Right cardiac atrium (tissue), 5 donors: ENCODE data around the gene HIF1A. TPM values are rescaled to one million over a fixed set of nuclear protein-coding genes. Genes with fewer than 3 reads are reported as not detected.

Experiments
- ATAC-seq, 2 donors: fragments of 200-7000 bp; cut with Tn5 transposase; one replicate each; pipeline versions ENCODE4 v1.8.0 to v1.9.1; 2020; ENCODE audit warnings: moderate library complexity in 2 of 2, mild to moderate bottlenecking in 1 of 2
- DNase-seq, 3 donors: peaks; one replicate each; pipeline ENCODE4 v3.0.0-alpha.2; 2020
- H3K27ac ChIP-seq: one replicate; pipeline ENCODE4 v1.5.1; 2013; ENCODE audit warnings: mild to moderate bottlenecking, low read length, control low read depth, moderate library complexity
- H3K27me3 ChIP-seq: one replicate; pipeline ENCODE4 v1.6.1; 2013; ENCODE audit not compliant: control insufficient read depth, insufficient read depth
- H3K4me1 ChIP-seq: one replicate; pipeline ENCODE4 v1.6.1; 2013; ENCODE audit warnings: low read length; ENCODE audit not compliant: control insufficient read depth, insufficient read depth
- H3K4me3 ChIP-seq: one replicate; pipeline ENCODE4 v1.5.1; 2013; ENCODE audit warnings: low read length, control low read depth
- H3K9me3 ChIP-seq: one replicate; pipeline ENCODE4 v1.6.1; 2013; ENCODE audit warnings: low read length; ENCODE audit not compliant: control insufficient read depth
- WGBS: extraction: QIAGEN DNeasy Blood & Tissue Kit; methylation state at CpG from one replicate; pipeline ENCODE4 v1.1.7; 2013; 5-methylcytosine and 5-hydroxymethylcytosine counted together
- intact Hi-C, 4 donors: fragments of 100-400 bp; cut with DNase I; formaldehyde crosslinking; loops; one replicate each; pipeline versions ENCODE4 v1.11.0 to v1.14.0; 2022 to 2023
- polyA plus RNA-seq: library from polyadenylated mRNA; stranded (reverse); fragments of 200-250 nt; gene quantifications from one replicate; pipeline ENCODE4 v1.2.3, GENCODE V29; 2013
- total RNA-seq, 4 donors: library from RNA; stranded (reverse); fragmentation: NEBNext Ultra II Directional; extraction: Animal tissue kit (Norgen Biotek cat#: 25700); gene quantifications; one replicate each; pipeline ENCODE4 v1.2.1, GENCODE V29; 2021
- donor health status: healthy with polysubstance abuse.
- donor health status: DM: no; HTN: yes; CAD: no.
- donor health status: DM: no; HTN: no; CAD: no.
- donor health status: DM: no; HTN: yes; CAD: no; lungs with severe emphysema.
- donor health status: DM: yes; HTN: yes; CAD: no.

The HIF1A gene
- total and polyA plus RNA-seq, 5 donors = 25.5 to 117 (median 75.9) TPM

DNA sequence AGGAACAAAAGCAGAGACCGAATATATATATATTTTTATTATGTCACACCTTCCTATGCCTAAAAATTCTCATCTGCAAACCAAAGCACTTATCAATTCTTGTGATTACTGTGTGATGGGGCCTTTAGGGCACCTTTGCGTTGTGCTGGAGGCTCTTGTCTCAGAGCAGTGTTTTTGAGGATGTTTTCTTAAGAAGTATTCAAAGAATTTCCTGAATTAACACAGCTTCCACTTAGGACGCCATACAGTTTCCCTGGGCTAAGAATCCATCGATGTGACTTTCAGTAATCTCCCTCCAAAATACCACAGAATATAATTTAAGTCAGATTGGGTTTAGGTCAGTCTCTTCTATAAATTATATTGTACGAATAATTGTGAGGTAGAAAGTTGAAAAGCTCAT is 22.0 kb upstream of the HIF1A start:
- intact Hi-C loops = no loop called here
- ATAC-seq (no peak), DNase-seq (no peak)
- H3K27ac ChIP-seq = no peak overlapping the region
- peaks cover 4% of the 10 kb centered on the region for H3K4me1 ChIP-seq
- WGBS = 56% methylated on average over 5 of the region's 5 CpGs
- H3K9me3 ChIP-seq = no peaks in the 10 kb centered on the region
- H3K4me3 ChIP-seq = no peak overlapping the region
- H3K27me3 ChIP-seq = no peaks in the 10 kb centered on the region

DNA sequence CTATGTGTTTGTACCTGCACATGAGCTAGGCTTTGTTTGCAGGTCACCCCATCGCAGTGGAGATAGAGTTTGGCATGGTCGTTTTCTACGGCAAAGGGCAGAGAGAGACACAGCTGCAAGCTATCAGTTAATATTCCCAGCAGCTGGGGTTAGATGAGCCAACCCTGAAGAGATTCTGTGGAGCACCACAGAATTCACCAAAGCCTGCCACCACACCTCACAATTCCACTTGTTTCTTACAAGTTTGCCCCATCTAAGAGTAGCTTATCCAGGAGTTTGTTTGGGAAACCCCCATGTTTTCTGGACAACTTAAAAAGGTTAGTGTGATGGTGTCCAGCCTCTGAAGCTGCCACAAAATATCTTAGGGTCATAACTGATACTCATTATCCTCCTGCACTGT is 20.0 kb upstream of the HIF1A start:
- 81% methylated on average over 3 of the region's 3 CpGs for WGBS
- no peak for ATAC-seq
- Histone ChIP-seq H3K4me1 (peaks cover 4% of the 10 kb centered on the region), H3K27ac (no peak overlapping the region), H3K4me3 (no peak overlapping the region), H3K9me3 (no peaks in the 10 kb centered on the region), H3K27me3 (no peaks in the 10 kb centered on the region)
- intact Hi-C loops = no loop called here
- no peak for DNase-seq

DNA sequence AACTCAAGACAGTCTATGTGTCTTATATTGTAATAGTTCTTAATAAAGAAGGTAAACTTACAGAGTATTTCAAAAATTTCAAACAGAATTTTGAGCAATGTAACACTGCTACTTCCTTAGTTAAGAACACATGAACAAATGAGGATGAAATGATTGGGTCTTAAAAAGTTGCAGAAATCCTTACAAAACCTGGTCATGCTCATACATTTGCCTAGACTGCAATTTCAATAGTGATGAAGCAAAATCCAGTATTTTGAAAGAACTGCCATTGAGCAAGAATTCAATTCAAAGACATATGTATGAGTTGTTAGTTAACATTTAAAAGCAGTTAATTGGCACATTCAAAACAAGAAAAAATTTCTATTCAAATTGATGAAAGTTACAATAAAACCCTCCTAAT is 17.8 kb upstream of the HIF1A start:
- no peak overlapping the region for H3K27ac ChIP-seq
- ATAC-seq (no peak), DNase-seq (no peak)
- intact Hi-C loops = no loop called here
- no peaks in the 10 kb centered on the region for H3K4me1 ChIP-seq
- H3K9me3 ChIP-seq = no peaks in the 10 kb centered on the region
- no peaks in the 10 kb centered on the region for H3K27me3 ChIP-seq
- H3K4me3 ChIP-seq = no peak overlapping the region

DNA sequence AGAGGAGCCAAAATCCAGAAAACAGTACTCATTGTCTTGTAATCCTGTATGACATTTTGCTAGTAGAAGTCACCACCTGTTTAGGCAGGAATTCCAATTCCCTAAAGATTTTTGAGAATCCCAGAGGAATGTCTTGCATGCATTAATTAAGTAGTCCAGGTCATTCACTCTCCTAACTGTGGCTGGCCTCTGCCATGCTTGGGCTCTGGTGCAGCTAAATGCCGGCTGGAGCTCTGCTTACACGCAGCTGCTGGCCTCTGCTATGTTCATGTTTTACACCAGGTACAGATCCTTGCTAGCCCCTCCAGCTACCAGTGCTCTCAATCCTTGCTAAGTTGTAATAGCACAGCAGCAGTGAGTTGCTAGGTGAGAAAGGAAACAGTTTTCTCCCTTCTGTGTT is 16.3 kb upstream of the HIF1A start:
- no peaks in the 10 kb centered on the region for H3K9me3 ChIP-seq
- no peaks in the 10 kb centered on the region for H3K4me1 ChIP-seq
- WGBS = 62% methylated on average over 2 of the region's 2 CpGs
- no peaks in the 10 kb centered on the region for H3K27me3 ChIP-seq
- intact Hi-C loops = no loop called here
- ATAC-seq (no peak), DNase-seq (no peak)
- no peak overlapping the region for H3K27ac ChIP-seq
- no peak overlapping the region for H3K4me3 ChIP-seq

DNA sequence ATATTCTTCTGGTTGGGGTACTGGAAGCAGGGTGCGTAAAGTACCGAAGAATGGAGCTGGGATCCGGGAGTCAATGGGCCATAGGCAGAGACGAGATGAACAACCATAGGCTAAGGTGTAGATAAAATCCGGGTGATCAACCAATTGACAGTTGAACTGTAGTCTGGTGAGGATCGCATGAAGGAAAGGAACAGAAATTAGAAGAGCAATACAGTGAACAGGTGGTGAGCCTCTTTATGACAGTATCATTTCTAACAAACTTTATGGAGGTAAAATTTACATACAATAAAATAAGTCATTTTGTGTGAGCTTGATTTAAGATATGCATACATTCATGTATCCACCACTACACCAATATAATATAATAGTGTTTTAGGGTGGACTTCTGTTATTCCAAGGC is 13.9 kb upstream of the HIF1A start:
- intact Hi-C loops = no loop called here
- no peak overlapping the region for H3K4me3 ChIP-seq
- DNase-seq = no peak
- no peaks in the 10 kb centered on the region for H3K4me1 ChIP-seq
- H3K9me3 ChIP-seq = no peaks in the 10 kb centered on the region
- H3K27me3 ChIP-seq = no peaks in the 10 kb centered on the region
- ATAC-seq = no peak
- WGBS = 95% methylated on average over 6 of the region's 6 CpGs
- no peak overlapping the region for H3K27ac ChIP-seq

DNA sequence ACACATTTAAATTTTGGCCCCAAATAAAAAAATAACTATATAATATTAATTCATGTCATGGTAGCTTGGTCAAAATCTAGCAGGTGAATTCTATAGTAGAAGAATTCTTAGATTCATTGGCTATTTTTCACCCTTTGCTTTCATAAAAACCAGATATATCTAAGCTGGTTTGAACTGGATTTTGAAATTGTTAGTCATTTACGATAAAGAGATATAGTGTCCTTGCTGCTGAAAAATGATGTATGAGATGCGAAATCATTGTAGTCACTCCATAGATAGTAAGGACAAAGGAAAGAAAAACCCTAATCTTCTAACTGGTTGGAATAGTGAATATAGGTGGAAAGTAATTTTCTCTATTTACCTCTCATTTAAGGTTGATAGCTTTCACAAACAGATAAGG is 12.2 kb upstream of the HIF1A start:
- DNase-seq (no peak), ATAC-seq (no peak)
- H3K27ac ChIP-seq = no peak overlapping the region
- H3K4me1 ChIP-seq = no peaks in the 10 kb centered on the region
- no peaks in the 10 kb centered on the region for H3K27me3 ChIP-seq
- intact Hi-C loops = no loop called here
- H3K9me3 ChIP-seq = no peaks in the 10 kb centered on the region
- no peak overlapping the region for H3K4me3 ChIP-seq
- 95% methylated on average over 2 of the region's 2 CpGs for WGBS

DNA sequence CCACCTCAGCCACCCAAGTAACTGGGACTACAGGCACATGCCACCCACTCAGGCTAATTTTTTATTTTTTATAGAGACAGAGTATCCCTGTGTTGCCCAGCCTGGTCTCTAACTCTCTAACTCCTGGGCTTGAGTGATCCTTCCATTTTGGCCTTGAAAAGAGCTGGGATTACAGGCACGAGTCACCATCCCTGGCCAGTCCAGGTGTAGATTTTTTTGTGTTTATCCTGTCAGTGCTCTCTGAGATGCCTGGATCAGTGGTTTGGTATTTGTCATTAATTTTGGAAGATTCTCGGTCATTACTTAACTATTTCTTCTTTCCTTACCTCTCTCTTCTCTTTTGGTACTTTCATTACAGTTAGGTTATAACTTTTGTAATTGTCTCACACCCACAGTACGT is 5.3 kb upstream of the HIF1A start:
- Histone ChIP-seq H3K27me3 (no peaks in the 10 kb centered on the region), H3K4me1 (no peaks in the 10 kb centered on the region), H3K9me3 (no peaks in the 10 kb centered on the region), H3K27ac (no peak overlapping the region), H3K4me3 (no peak overlapping the region)
- intact Hi-C loops = loop anchor here in 1 of 4 donors (10.0 kb wide), 1 partner anchor 215 kb away; no protein-coding TSS in a partner anchor
- 60% methylated on average over 3 of the region's 3 CpGs for WGBS
- ATAC-seq (no peak), DNase-seq (no peak)

DNA sequence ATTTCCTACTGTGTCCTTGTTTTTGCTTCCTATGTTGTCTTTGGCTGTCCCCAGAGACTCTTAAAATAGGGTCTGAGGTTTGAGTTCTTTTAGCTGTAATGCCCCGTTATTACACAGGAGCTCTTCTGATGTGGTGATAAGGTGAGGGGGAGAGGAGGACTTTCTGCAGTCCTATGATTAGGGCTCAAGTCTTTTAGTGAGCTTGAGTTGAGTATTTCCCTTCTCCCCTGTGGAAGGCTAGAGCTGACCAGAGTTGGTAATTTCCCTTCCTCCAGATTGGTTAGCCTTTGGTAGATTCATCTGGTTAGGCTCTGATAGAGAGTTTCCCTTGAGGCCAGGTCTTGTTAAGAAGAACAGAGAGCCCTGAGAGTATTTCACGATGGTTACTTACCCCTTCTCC is 4.3 kb upstream of the HIF1A start:
- WGBS = 54% methylated on average over 2 of the region's 2 CpGs
- H3K27me3 ChIP-seq = no peaks in the 10 kb centered on the region
- no peak overlapping the region for H3K27ac ChIP-seq
- no peaks in the 10 kb centered on the region for H3K4me1 ChIP-seq
- H3K9me3 ChIP-seq = no peaks in the 10 kb centered on the region
- no peak overlapping the region for H3K4me3 ChIP-seq
- ATAC-seq (no peak), DNase-seq (no peak)
- intact Hi-C loops = loop anchor here in 1 of 4 donors (10.0 kb wide), 1 partner anchor 216 kb away; no protein-coding TSS in a partner anchor

DNA sequence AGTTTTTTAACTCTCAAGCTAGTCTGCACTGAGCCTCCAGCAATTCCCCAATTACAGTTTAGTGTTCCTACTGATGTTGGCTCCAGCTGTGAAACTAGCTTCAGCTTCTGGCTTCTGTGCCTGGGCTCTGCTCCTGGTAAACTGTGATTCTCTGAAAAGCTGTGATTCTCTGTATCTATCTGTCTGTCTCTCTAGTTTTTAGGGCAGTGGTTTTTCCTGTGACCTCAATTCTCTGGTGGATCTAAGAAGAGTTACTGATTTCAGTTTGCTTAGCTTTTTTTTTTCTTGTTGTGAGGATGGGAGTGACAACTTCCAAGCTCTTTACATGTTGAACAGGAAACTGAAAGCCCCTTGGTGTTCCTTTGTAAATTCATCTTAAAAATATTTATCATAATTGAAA is 3.8 kb upstream of the HIF1A start:
- no peak overlapping the region for H3K27ac ChIP-seq
- H3K4me1 ChIP-seq = no peaks in the 10 kb centered on the region
- intact Hi-C loops = loop anchor here in 1 of 4 donors (10.0 kb wide), 1 partner anchor 217 kb away; no protein-coding TSS in a partner anchor
- H3K27me3 ChIP-seq = no peaks in the 10 kb centered on the region
- H3K9me3 ChIP-seq = no peaks in the 10 kb centered on the region
- H3K4me3 ChIP-seq = no peak overlapping the region
- DNase-seq (no peak), ATAC-seq (no peak)

DNA sequence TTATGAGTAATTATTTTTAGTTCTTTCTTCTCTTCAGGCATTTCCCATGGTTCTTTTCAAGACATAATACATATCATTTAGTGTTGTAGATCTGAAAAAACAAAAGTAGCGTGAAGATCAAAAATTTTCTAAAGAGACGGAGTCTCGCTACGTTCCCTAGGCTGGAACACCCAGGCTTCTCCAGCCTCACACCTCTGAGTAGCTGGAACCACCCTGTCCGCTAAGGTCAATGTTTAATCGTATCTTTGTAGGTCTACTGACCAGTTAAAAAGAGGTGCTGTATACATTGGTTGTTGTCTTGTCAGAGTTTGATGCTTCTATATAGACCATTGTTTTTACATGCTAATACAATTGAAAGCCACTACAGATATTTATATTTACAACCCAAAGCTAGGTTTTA is 1.3 kb upstream of the HIF1A start:
- H3K9me3 ChIP-seq = no peaks in the 10 kb centered on the region
- H3K4me1 ChIP-seq = peaks cover 2% of the 10 kb centered on the region
- WGBS = 93% methylated on average over 6 of the region's 6 CpGs
- no peak overlapping the region for H3K27ac ChIP-seq
- no peak overlapping the region for H3K4me3 ChIP-seq
- intact Hi-C loops = loop anchor here in 1 of 4 donors (10.0 kb wide), 1 partner anchor 219 kb away; no protein-coding TSS in a partner anchor
- no peak for ATAC-seq
- no peak for DNase-seq
- H3K27me3 ChIP-seq = no peaks in the 10 kb centered on the region

DNA sequence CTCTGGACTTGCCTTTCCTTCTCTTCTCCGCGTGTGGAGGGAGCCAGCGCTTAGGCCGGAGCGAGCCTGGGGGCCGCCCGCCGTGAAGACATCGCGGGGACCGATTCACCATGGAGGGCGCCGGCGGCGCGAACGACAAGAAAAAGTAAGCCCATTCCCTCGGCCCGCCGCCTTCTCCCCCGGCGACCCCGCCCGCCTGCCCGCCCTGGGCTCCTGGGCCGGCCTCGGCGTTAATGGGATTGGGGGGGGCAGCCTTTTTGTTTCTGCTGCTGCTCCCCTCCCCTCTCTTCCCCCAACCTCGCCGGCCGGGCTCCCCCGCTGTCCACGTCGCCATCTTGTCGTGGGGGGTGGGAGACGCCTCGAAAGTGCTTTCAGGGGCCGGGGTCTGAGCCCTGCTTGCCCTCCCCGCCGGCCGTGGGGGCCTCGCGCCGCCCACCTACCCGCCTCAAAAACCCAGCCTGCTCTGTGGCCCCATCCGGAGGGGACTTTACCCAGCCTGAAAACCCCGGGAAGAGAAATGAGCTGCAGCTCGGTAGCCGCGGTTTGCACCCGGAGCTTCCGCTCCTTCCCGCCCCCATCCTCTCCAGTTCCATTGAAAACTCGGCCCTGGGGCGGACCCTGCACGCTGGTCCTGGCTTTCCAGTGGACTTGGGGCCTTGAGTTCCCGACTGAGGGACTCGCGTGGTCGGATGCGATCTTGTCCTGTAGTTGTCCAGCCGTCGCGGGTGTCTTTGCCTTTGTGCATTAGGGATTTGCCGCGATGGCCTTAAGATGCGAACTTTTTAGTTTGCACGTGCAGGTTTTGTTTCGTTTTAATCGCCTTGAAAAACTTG is 598 bp downstream of the HIF1A start:
- peak overlapping the region; percentile 93 for H3K27ac ChIP-seq

More for the DNA sequence above, 598 bp downstream of the HIF1A start:
- Histone ChIP-seq H3K4me1 (peaks cover 3% of the 10 kb centered on the region), H3K4me3 (peak overlapping the region; percentile 71), H3K27me3 (no peaks in the 10 kb centered on the region), H3K9me3 (no peaks in the 10 kb centered on the region)
- DNase-seq (peak; percentile 65 to 83 (median 81)), ATAC-seq (peak; percentile 51 to 69)
- intact Hi-C loops = loop anchor here in 1 of 4 donors (10.0 kb wide), 1 partner anchor 221 kb away; no protein-coding TSS in a partner anchor
- WGBS = under 1% methylated on average over 70 of the region's 70 CpGs
